IMR-90 (cell line): ENCODE measurements around the gene WBP11. TPM values are rescaled to one million over a fixed set of nuclear protein-coding genes. Genes with fewer than 3 reads are reported as not detected.

ENCODE experiments used
- ATAC-seq: fragments of 200-7000 bp; cut with Tn5 transposase; 2 replicates; pipeline ENCODE4 v1.9.1; 2020; ENCODE audit warnings: low read depth, mild to moderate bottlenecking, moderate library complexity
- BruUV-seq: library from RNA; stranded (reverse); fragments of 400-500 nt; replicated peaks from 2 replicates; lab custom pipeline; 2021; lab: Mats Ljungman, UMichigan
- CTCF ChIA-PET: fragments of 300-600 bp; formaldehyde crosslinking; extraction: SDS; loops from one replicate; lab custom pipeline; 2021; ENCODE audit warnings: antibody characterized with exemption; lab: Yijun Ruan, JAX
- POLR2A ChIA-PET: fragments of 300-600 bp; sonication (Branson Sonifier 250); formaldehyde crosslinking; loops from one replicate; lab custom pipeline; 2022; ENCODE audit warnings: antibody characterized with exemption; ENCODE audit not compliant: unreplicated experiment; lab: Charles Lee
- DNase-seq: peaks from one replicate; pipeline ENCODE4 v3.0.0; 2013
- H2AFZ ChIP-seq: replicated peaks from 2 replicates; pipeline ENCODE3; 2013; ENCODE audit warnings: low read length, mild to moderate bottlenecking; ENCODE audit not compliant: poor library complexity
- H2AK5ac ChIP-seq: 2 replicates; pipeline ENCODE4 v1.6.1; 2013; ENCODE audit warnings: low read depth, low read length, inconsistent platforms
- H2AK9ac ChIP-seq: replicated peaks from 2 replicates; pipeline ENCODE3; 2013; ENCODE audit warnings: mild to moderate bottlenecking, low read depth, low read length, moderate library complexity; ENCODE audit not compliant: poor library complexity
- H2BK120ac ChIP-seq: 2 replicates; pipeline ENCODE4 v1.6.1; 2013; ENCODE audit warnings: low read depth, low read length, inconsistent platforms
- H2BK15ac ChIP-seq: 3 replicates; pipeline ENCODE4 v1.6.1; 2013; ENCODE audit warnings: low read depth, low read length, inconsistent platforms
- H2BK20ac ChIP-seq: 2 replicates; pipeline ENCODE4 v1.6.1; 2013; ENCODE audit warnings: low read depth, mild to moderate bottlenecking, inconsistent platforms, low read length, moderate library complexity
- H2BK5ac ChIP-seq: 2 replicates; pipeline ENCODE4 v1.6.1; 2013; ENCODE audit warnings: mild to moderate bottlenecking, low read depth, low read length, inconsistent platforms; ENCODE audit not compliant: poor library complexity, severe bottlenecking
- H3K14ac ChIP-seq: replicated peaks from 2 replicates; pipeline ENCODE4 v1.6.1; 2013; ENCODE audit warnings: low read depth, low read length, inconsistent platforms
- H3K18ac ChIP-seq: 2 replicates; pipeline ENCODE4 v1.6.1; 2013; ENCODE audit warnings: low read depth, low read length, control low read depth
- H3K23ac ChIP-seq: 2 replicates; pipeline ENCODE4 v1.6.1; 2013; ENCODE audit warnings: low read depth, low read length, inconsistent platforms
- H3K27ac ChIP-seq: 2 replicates; pipeline ENCODE4 v1.5.1; 2013; ENCODE audit warnings: mild to moderate bottlenecking, control low read depth, low read length; ENCODE audit not compliant: insufficient read depth
- H3K27me3 ChIP-seq: 2 replicates; pipeline ENCODE4 v1.6.1; 2013; ENCODE audit warnings: low read length; ENCODE audit not compliant: control insufficient read depth, insufficient read depth
- H3K36me3 ChIP-seq: 2 replicates; pipeline ENCODE4 v1.6.1; 2013; ENCODE audit warnings: low read length, mixed read lengths; ENCODE audit not compliant: control insufficient read depth, insufficient read depth
- H3K4ac ChIP-seq: 2 replicates; pipeline ENCODE4 v1.6.1; 2013; ENCODE audit warnings: low read depth, low read length, inconsistent platforms
- H3K4me1 ChIP-seq: 2 replicates; pipeline ENCODE4 v1.6.1; 2013; ENCODE audit warnings: low read length, mixed read lengths; ENCODE audit not compliant: control insufficient read depth, insufficient read depth
- H3K4me2 ChIP-seq: 2 replicates; pipeline ENCODE4 v1.6.1; 2013; ENCODE audit warnings: low read depth, mild to moderate bottlenecking, control low read depth, low read length, moderate library complexity
- H3K4me3 ChIP-seq: 2 replicates; pipeline ENCODE4 v1.5.1; 2013; ENCODE audit warnings: low read depth, mild to moderate bottlenecking, control low read depth, low read length, moderate library complexity; ENCODE audit not compliant: insufficient read depth
- H3K56ac ChIP-seq: 2 replicates; pipeline ENCODE4 v1.6.1; 2013; ENCODE audit warnings: low read length, inconsistent platforms; ENCODE audit not compliant: insufficient read depth; ENCODE audit errors: extremely low read depth
- H3K79me1 ChIP-seq, 2 experiments: 2 replicates each; pipeline ENCODE4 v1.6.1; 2013; ENCODE audit warnings: low read length in 2 of 2, inconsistent platforms in 1 of 2, low read depth in 1 of 2
- H3K9ac ChIP-seq: 2 replicates; pipeline ENCODE4 v1.6.1; 2013; ENCODE audit warnings: low read depth, low read length, control low read depth
- H3K9me1 ChIP-seq: 2 replicates; pipeline ENCODE4 v1.6.1; 2013; ENCODE audit warnings: low read length, inconsistent platforms; ENCODE audit not compliant: insufficient read depth
- H3K9me3 ChIP-seq: 2 replicates; pipeline ENCODE4 v1.6.1; 2013; ENCODE audit warnings: low read length; ENCODE audit not compliant: control insufficient read depth, insufficient read depth
- H4K20me1 ChIP-seq: 2 replicates; pipeline ENCODE4 v1.6.1; 2013; ENCODE audit warnings: low read length, inconsistent platforms; ENCODE audit not compliant: insufficient read depth
- H4K5ac ChIP-seq: 2 replicates; pipeline ENCODE4 v1.6.1; 2013; ENCODE audit warnings: mild to moderate bottlenecking, low read depth, low read length, control low read depth
- H4K8ac ChIP-seq, 2 experiments: 2 replicates each; pipeline ENCODE4 v1.6.1; 2013; ENCODE audit warnings: low read depth in 2 of 2, low read length in 2 of 2, control low read depth in 1 of 2, inconsistent platforms in 1 of 2
- H4K91ac ChIP-seq: 2 replicates; pipeline ENCODE4 v1.6.1; 2013; ENCODE audit warnings: low read depth, low read length, inconsistent platforms; ENCODE audit not compliant: insufficient read depth
- BHLHE40 ChIP-seq: fragments of 150-350 bp; IDR thresholded peaks from 2 replicates; pipeline ENCODE4 v1.6.1; 2016; ENCODE audit warnings: mild to moderate bottlenecking, low read depth, low read length
- CEBPB ChIP-seq: IDR thresholded peaks from 2 replicates; pipeline ENCODE4 v1.6.1; 2012; ENCODE audit warnings: low read depth, low read length, improper control_type of control experiment
- CHD1 ChIP-seq: IDR thresholded peaks from 2 replicates; pipeline ENCODE4 v1.6.1; 2012; ENCODE audit warnings: low read depth, low read length, improper control_type of control experiment
- FOS ChIP-seq: fragments of 150-350 bp; IDR thresholded peaks from 2 replicates; pipeline ENCODE4 v1.6.1; 2016; ENCODE audit warnings: low read depth, low read length
- MAFK ChIP-seq: IDR thresholded peaks from 2 replicates; pipeline ENCODE4 v1.6.1; 2012; ENCODE audit warnings: low read depth, low read length, improper control_type of control experiment
- MAZ ChIP-seq: IDR thresholded peaks from 2 replicates; pipeline ENCODE4 v1.6.1; 2012; ENCODE audit warnings: low read depth, mild to moderate bottlenecking, low read length, improper control_type of control experiment, moderate library complexity, borderline replicate concordance
- MXI1 ChIP-seq: IDR thresholded peaks from 2 replicates; pipeline ENCODE4 v1.6.1; 2012; ENCODE audit warnings: low read depth, mild to moderate bottlenecking, low read length, moderate library complexity, borderline replicate concordance
- NFE2L2 ChIP-seq: fragments of 150-350 bp; IDR thresholded peaks from 2 replicates; pipeline ENCODE4 v1.6.1; 2016; ENCODE audit warnings: low read depth, mild to moderate bottlenecking, low read length
- POLR2A ChIP-seq: IDR thresholded peaks from 2 replicates; pipeline ENCODE4 v1.6.1; 2012; ENCODE audit warnings: mild to moderate bottlenecking, low read depth, low read length
- RFX5 ChIP-seq: IDR thresholded peaks from 2 replicates; pipeline ENCODE4 v1.8.0; 2012; ENCODE audit warnings: low read depth, mild to moderate bottlenecking, low read length, moderate library complexity
- SMC3 ChIP-seq: fragments of 150-350 bp; IDR thresholded peaks from 2 replicates; pipeline ENCODE4 v1.6.1; 2016; ENCODE audit warnings: low read depth, mild to moderate bottlenecking, antibody characterized with exemption, low read length, moderate library complexity
- WGBS, 2 experiments: methylation state at CpG; one replicate each; pipeline versions ENCODE4 v1.1.5 to v1.1.7; 2013; ENCODE audit warnings: missing lambda C conversion rate in 2 of 2; ENCODE audit not compliant: insufficient read length in 1 of 2; ENCODE audit errors: extremely low coverage in 2 of 2; 5-methylcytosine and 5-hydroxymethylcytosine counted together
- dilution Hi-C: fragments of 300-500 bp; cut with HindIII; formaldehyde crosslinking; loops from one replicate; pipeline ENCODE4 v1.14.3; 2018; ENCODE audit warnings: low sequenced_read_pairs; ENCODE audit not compliant: unreplicated experiment
- in situ Hi-C: fragments of 300-500 bp; cut with MboI; formaldehyde crosslinking; loops from 3 replicates; pipeline ENCODE4 v1.14.3; 2019; ENCODE audit warnings: low sequenced_read_pairs, inconsistent platforms, mixed read lengths
- intact Hi-C: fragments of 100-400 bp; cut with micrococcal nuclease; formaldehyde crosslinking; loops from 2 replicates; pipeline ENCODE4 v1.10.0; 2022
- polyA plus RNA-seq, 3 experiments: library from polyadenylated mRNA; depleted of rRNA; stranded (reverse); fragments of >200 nt; gene quantifications; 2 replicates each; pipeline ENCODE4 v1.2.3, GENCODE V29; 2012; ENCODE audit warnings: low replicate concordance in 1 of 3
- total RNA-seq: library from RNA; depleted of rRNA; stranded (reverse); fragments of >200 nt; gene quantifications from 2 replicates; pipeline ENCODE4 v1.2.3, GENCODE V29; 2012
- TF ChIP-seq, protein P1 (sequence below): conservative IDR thresholded peaks from 2 replicates; pipeline ENCODE4 v1.5.1; 2012; ENCODE audit warnings: mild to moderate bottlenecking, low read depth, low read length, improper control_type of control experiment
- TF ChIP-seq, protein P2 (sequence below): fragments of 150-350 bp; IDR thresholded peaks from 2 replicates; pipeline ENCODE4 v1.6.1; 2016; ENCODE audit warnings: low read depth, mild to moderate bottlenecking, low read length, moderate library complexity, borderline replicate concordance

WBP11 gene
- total and polyA plus RNA-seq, 2 of the 4 experiments (the other 2 are of a cell fraction), result 2.5 to 18.3 TPM

DNA sequence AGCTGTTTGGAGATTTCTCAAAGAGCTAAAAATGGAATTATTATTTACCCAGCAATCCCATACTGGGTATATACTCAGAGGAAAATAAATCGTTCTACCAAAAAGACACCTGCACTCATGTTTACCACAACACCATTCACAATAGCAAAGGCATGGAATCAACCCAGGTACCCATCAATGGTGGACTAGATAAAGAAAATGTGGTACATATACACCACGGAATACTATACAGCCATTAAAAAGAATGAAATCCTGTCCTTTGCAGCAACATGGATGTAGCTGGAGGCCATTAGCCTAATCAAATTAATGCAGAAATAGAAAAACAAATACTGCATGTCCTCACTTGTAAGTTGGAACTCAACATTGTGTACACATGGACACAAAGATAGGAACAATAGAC is 37.9 kb downstream of the WBP11 start:
- DNase-seq (no peak), ATAC-seq (no peak)
- peaks cover 0 to 25% of the 10 kb centered on the region in 2 experiments; a peak in 3 of 4 replicates for H3K79me1 ChIP-seq
- no peak overlapping the region for H3K27ac ChIP-seq
- H3K27me3 ChIP-seq, result no peaks in the 10 kb centered on the region
- H3K9me1 ChIP-seq, result no peaks in the 10 kb centered on the region
- H2BK20ac ChIP-seq, result no peak overlapping the region
- no peak overlapping the region for H3K18ac ChIP-seq
- WGBS, 2 experiments, result no CpG with 5 or more reads among the region's 2 CpGs
- no peak overlapping the region for H3K23ac ChIP-seq
- TF ChIP-seq RFX5 (no peak), POLR2A (no peak), SMC3 (no peak), BHLHE40 (no peak), NFE2L2 (no peak), FOS (no peak), MAFK (no peak), MAZ (no peak), CHD1 (no peak), CEBPB (no peak), MXI1 (no peak)
- TF ChIP-seq, protein P1, sequence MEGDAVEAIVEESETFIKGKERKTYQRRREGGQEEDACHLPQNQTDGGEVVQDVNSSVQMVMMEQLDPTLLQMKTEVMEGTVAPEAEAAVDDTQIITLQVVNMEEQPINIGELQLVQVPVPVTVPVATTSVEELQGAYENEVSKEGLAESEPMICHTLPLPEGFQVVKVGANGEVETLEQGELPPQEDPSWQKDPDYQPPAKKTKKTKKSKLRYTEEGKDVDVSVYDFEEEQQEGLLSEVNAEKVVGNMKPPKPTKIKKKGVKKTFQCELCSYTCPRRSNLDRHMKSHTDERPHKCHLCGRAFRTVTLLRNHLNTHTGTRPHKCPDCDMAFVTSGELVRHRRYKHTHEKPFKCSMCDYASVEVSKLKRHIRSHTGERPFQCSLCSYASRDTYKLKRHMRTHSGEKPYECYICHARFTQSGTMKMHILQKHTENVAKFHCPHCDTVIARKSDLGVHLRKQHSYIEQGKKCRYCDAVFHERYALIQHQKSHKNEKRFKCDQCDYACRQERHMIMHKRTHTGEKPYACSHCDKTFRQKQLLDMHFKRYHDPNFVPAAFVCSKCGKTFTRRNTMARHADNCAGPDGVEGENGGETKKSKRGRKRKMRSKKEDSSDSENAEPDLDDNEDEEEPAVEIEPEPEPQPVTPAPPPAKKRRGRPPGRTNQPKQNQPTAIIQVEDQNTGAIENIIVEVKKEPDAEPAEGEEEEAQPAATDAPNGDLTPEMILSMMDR, result no peak
- TF ChIP-seq, protein P2, sequence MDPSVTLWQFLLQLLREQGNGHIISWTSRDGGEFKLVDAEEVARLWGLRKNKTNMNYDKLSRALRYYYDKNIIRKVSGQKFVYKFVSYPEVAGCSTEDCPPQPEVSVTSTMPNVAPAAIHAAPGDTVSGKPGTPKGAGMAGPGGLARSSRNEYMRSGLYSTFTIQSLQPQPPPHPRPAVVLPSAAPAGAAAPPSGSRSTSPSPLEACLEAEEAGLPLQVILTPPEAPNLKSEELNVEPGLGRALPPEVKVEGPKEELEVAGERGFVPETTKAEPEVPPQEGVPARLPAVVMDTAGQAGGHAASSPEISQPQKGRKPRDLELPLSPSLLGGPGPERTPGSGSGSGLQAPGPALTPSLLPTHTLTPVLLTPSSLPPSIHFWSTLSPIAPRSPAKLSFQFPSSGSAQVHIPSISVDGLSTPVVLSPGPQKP, result no peak
- no peaks in the 10 kb centered on the region for H3K4me1 ChIP-seq
- POLR2A ChIA-PET, result no interaction called here
- H2AK9ac ChIP-seq, result no peak overlapping the region
- no peak overlapping the region for H3K56ac ChIP-seq
- H4K5ac ChIP-seq, result no peak overlapping the region
- dilution Hi-C loops (no loop called here), intact Hi-C loops (no loop called here), in situ Hi-C loops (no loop called here)
- no peaks in the 10 kb centered on the region for H3K9me3 ChIP-seq
- no peak overlapping the region for H4K91ac ChIP-seq
- no TSS peak for BruUV-seq
- no peak overlapping the region for H2AK5ac ChIP-seq
- H4K8ac ChIP-seq, result no peak overlapping the region
- no peak overlapping the region for H3K4me3 ChIP-seq
- H3K4me2 ChIP-seq, result no peak overlapping the region
- H2AFZ ChIP-seq, result no peak overlapping the region
- H3K4ac ChIP-seq, result no peak overlapping the region
- H2BK5ac ChIP-seq, result no peak overlapping the region
- H2BK15ac ChIP-seq, result no peak overlapping the region
- CTCF ChIA-PET, result no interaction called here
- H2BK120ac ChIP-seq, result no peak overlapping the region
- no peaks in the 10 kb centered on the region for H3K36me3 ChIP-seq
- H3K14ac ChIP-seq, result no peak overlapping the region
- H4K20me1 ChIP-seq, result no peaks in the 10 kb centered on the region; the same call in 1 of the 2 replicates
- H3K9ac ChIP-seq, result no peak overlapping the region
